ACC112 (cell line): ENCODE measurements around the gene RIC1.
"Not testable (repeated sequence)": the region's sequence is repeated elsewhere in the genome, so short reads cannot be mapped to it uniquely, and the experiment has no call there.

Experiments
- H2AFZ ChIP-seq: fragments of 200-600 bp; sonication (generic); one replicate; pipeline ENCODE4 v1.6.0; 2017; ENCODE audit warnings: antibody characterized with exemption, low read length; ENCODE audit not compliant: unreplicated experiment
- H3K27ac ChIP-seq: fragments of 200-600 bp; sonication (generic); 2 replicates; pipeline ENCODE4 v1.5.1; 2014; ENCODE audit warnings: low read depth, mild to moderate bottlenecking, antibody characterized with exemption, low read length, moderate library complexity
- H3K27me3 ChIP-seq: fragments of 200-600 bp; sonication (generic); 2 replicates; pipeline ENCODE4 v1.6.1; 2014; ENCODE audit warnings: mild to moderate bottlenecking, antibody characterized with exemption, low read length, moderate library complexity, mixed read lengths; ENCODE audit not compliant: insufficient read depth
- H3K36me3 ChIP-seq: fragments of 200-600 bp; sonication (generic); 2 replicates; pipeline ENCODE4 v1.6.1; 2016; ENCODE audit warnings: mild to moderate bottlenecking, antibody characterized with exemption, low read length, moderate library complexity, mixed read lengths; ENCODE audit not compliant: insufficient read depth
- H3K4me1 ChIP-seq: fragments of 200-600 bp; sonication (generic); one replicate; pipeline ENCODE4 v1.6.1; 2016; ENCODE audit warnings: low read length, mixed read lengths; ENCODE audit not compliant: insufficient read depth, unreplicated experiment, control insufficient read depth
- H3K4me3 ChIP-seq: fragments of 200-600 bp; sonication (generic); 2 replicates; pipeline ENCODE4 v1.5.1; 2014; ENCODE audit warnings: mild to moderate bottlenecking, low read depth, low read length
- H3K79me2 ChIP-seq: fragments of 200-600 bp; sonication (generic); one replicate; pipeline ENCODE4 v1.6.0; 2016; ENCODE audit warnings: low read length; ENCODE audit not compliant: control insufficient read depth, unreplicated experiment, insufficient read depth

Gene RIC1

GRCh38 chr9:5635390-5635789, 6.5 kb downstream of the RIC1 start:
- no peak overlapping the region for H3K27ac ChIP-seq
- H3K27me3 ChIP-seq, result no peaks in the 10 kb centered on the region
- H3K4me3 ChIP-seq, result no peak overlapping the region
- H3K36me3 ChIP-seq, result peaks cover 23% of the 10 kb centered on the region
- peaks cover 93% of the 10 kb centered on the region for H3K79me2 ChIP-seq
- peaks cover 20% of the 10 kb centered on the region for H3K4me1 ChIP-seq
- no peak overlapping the region for H2AFZ ChIP-seq

- Histone ChIP-seq H3K27me3 (no peaks in the 10 kb centered on the region), H3K79me2 (peaks cover 85% of the 10 kb centered on the region), H3K4me1 (peaks cover 9% of the 10 kb centered on the region), H3K4me3 (no peak overlapping the region), H3K36me3 (peaks cover 24% of the 10 kb centered on the region), H3K27ac (no peak overlapping the region), H2AFZ (no peak overlapping the region)
These were observed 10.9 kb downstream of the RIC1 start for GRCh38 chr9:5639816-5640215.

- H3K4me3 ChIP-seq, result no peak overlapping the region
- peaks cover 9% of the 10 kb centered on the region; the same call in 1 of the 2 replicates for H3K36me3 ChIP-seq
- H2AFZ ChIP-seq, result no peak overlapping the region
- H3K79me2 ChIP-seq, result peaks cover 90% of the 10 kb centered on the region
- no peak overlapping the region for H3K27ac ChIP-seq
- peaks cover 13% of the 10 kb centered on the region for H3K4me1 ChIP-seq
- no peaks in the 10 kb centered on the region for H3K27me3 ChIP-seq
These were observed 13.3 kb downstream of the RIC1 start for GRCh38 chr9:5642170-5642569.

GRCh38 chr9:5643005-5643624, 14.2 kb downstream of the RIC1 start:
- no peaks in the 10 kb centered on the region for H3K27me3 ChIP-seq
- H3K4me1 ChIP-seq, result peaks cover 13% of the 10 kb centered on the region
- H3K79me2 ChIP-seq, result peaks cover 90% of the 10 kb centered on the region
- H3K27ac ChIP-seq, result no peak overlapping the region
- no peak overlapping the region for H2AFZ ChIP-seq
- H3K36me3 ChIP-seq, result peaks cover 9% of the 10 kb centered on the region; the same call in 1 of the 2 replicates
- H3K4me3 ChIP-seq, result no peak overlapping the region

- Histone ChIP-seq H3K27ac (no peak overlapping the region), H3K4me3 (no peak overlapping the region), H3K79me2 (peaks cover 87% of the 10 kb centered on the region), H2AFZ (no peak overlapping the region), H3K27me3 (no peaks in the 10 kb centered on the region), H3K4me1 (peaks cover 13% of the 10 kb centered on the region), H3K36me3 (peaks cover 9% of the 10 kb centered on the region; the same call in 1 of the 2 replicates)
These were observed 15.6 kb downstream of the RIC1 start for GRCh38 chr9:5644501-5644900.

- Histone ChIP-seq H3K27ac (no peak overlapping the region), H3K79me2 (peaks cover 87% of the 10 kb centered on the region), H3K27me3 (no peaks in the 10 kb centered on the region), H2AFZ (no peak overlapping the region), H3K36me3 (no peaks in the 10 kb centered on the region), H3K4me1 (peaks cover 16% of the 10 kb centered on the region), H3K4me3 (no peak overlapping the region)
These were observed 17.2 kb downstream of the RIC1 start for GRCh38 chr9:5646116-5646515.

GRCh38 chr9:5650356-5651105, 21.6 kb downstream of the RIC1 start:
- Histone ChIP-seq H3K4me3 (no peak overlapping the region), H3K79me2 (peaks cover 87% of the 10 kb centered on the region), H3K4me1 (peaks cover 4% of the 10 kb centered on the region), H3K36me3 (peaks cover 9% of the 10 kb centered on the region), H3K27me3 (no peaks in the 10 kb centered on the region), H2AFZ (no peak overlapping the region), H3K27ac (no peak overlapping the region)

GRCh38 chr9:5651246-5651645, 22.3 kb downstream of the RIC1 start:
- Histone ChIP-seq H3K79me2 (peaks cover 82% of the 10 kb centered on the region), H2AFZ (no peak overlapping the region), H3K27me3 (no peaks in the 10 kb centered on the region), H3K4me1 (peaks cover 4% of the 10 kb centered on the region), H3K27ac (no peak overlapping the region), H3K4me3 (no peak overlapping the region), H3K36me3 (peaks cover 9% of the 10 kb centered on the region)

- H2AFZ ChIP-seq, result no peak overlapping the region
- H3K27me3 ChIP-seq, result no peaks in the 10 kb centered on the region
- H3K36me3 ChIP-seq, result peaks cover 12% of the 10 kb centered on the region
- H3K27ac ChIP-seq, result no peak overlapping the region
- H3K4me1 ChIP-seq, result peaks cover 4% of the 10 kb centered on the region
- no peak overlapping the region for H3K4me3 ChIP-seq
- peaks cover 79% of the 10 kb centered on the region for H3K79me2 ChIP-seq
These were observed 23.9 kb downstream of the RIC1 start for GRCh38 chr9:5652821-5653220.

GRCh38 chr9:5662804-5663203, 33.9 kb downstream of the RIC1 start:
- H3K4me3 ChIP-seq, H2AFZ ChIP-seq, H3K27me3 ChIP-seq, H3K4me1 ChIP-seq, H3K27ac ChIP-seq: not testable (repeated sequence)
- Histone ChIP-seq H3K36me3 (peaks cover 27% of the 10 kb centered on the region), H3K79me2 (peaks cover 45% of the 10 kb centered on the region)

- H2AFZ ChIP-seq, result no peak overlapping the region
- H3K36me3 ChIP-seq, result peaks cover 15% of the 10 kb centered on the region
- no peaks in the 10 kb centered on the region for H3K27me3 ChIP-seq
- peaks cover 58% of the 10 kb centered on the region for H3K79me2 ChIP-seq
- H3K4me3 ChIP-seq, result no peak overlapping the region
- no peak overlapping the region for H3K27ac ChIP-seq
- H3K4me1 ChIP-seq, result no peaks in the 10 kb centered on the region
These were observed 36.2 kb downstream of the RIC1 start for GRCh38 chr9:5665059-5665458.
